ENCODE measurements around the gene NTM.

- TF ChIP-seq CTCF (conservative IDR thresholded peaks at IDR 0.05; ENCODE audit: low read length) = no peak
- TF ChIP-seq EZH2phosphoT487 (IDR thresholded peaks at IDR 0.05; ENCODE audit: borderline replicate concordance) = no peak
These were observed 111.6 kb downstream of the NTM start for GRCh38 chr11:131481971-131482370.

All from Loucy (cell line).